Natural killer cell (primary cell): ENCODE results near the gene SAMD4A. TPM values are rescaled to one million over a fixed set of nuclear protein-coding genes. Genes with fewer than 3 reads are reported as not detected.

ENCODE experiments used
- ATAC-seq, 3 donors: fragments of 150-1000 bp in 2 of 3; fragments of 200-7000 bp in 1 of 3; cut with Tn5 transposase; 1 replicate in 1 of 3; 2 replicates in 2 of 3; pipeline ENCODE4 v1.10.0; 2021; ENCODE audit warnings: mild to moderate bottlenecking in 2 of 3, moderate library complexity in 2 of 3
- DNase-seq, 2 donors: peaks; one replicate each; pipeline versions ENCODE4 v3.0.0 to v3.0.0-alpha.2; 2013 to 2021; ENCODE audit warnings: mixed read lengths in 1 of 2
- H3K27ac ChIP-seq: one replicate; pipeline ENCODE4 v1.5.1; 2013; ENCODE audit warnings: mild to moderate bottlenecking, low read length
- H3K27me3 ChIP-seq: one replicate; pipeline ENCODE4 v1.6.1; 2013; ENCODE audit warnings: low read length; ENCODE audit not compliant: control insufficient read depth, insufficient read depth
- H3K36me3 ChIP-seq: one replicate; pipeline ENCODE4 v1.6.1; 2013; ENCODE audit warnings: low read length; ENCODE audit not compliant: control insufficient read depth, insufficient read depth
- H3K4me1 ChIP-seq: one replicate; pipeline ENCODE4 v1.6.1; 2013; ENCODE audit warnings: low read length; ENCODE audit not compliant: control insufficient read depth, insufficient read depth
- H3K4me3 ChIP-seq: one replicate; pipeline ENCODE4 v1.5.1; 2013; ENCODE audit warnings: low read length
- H3K9me3 ChIP-seq: one replicate; pipeline ENCODE4 v1.6.1; 2013; ENCODE audit warnings: low read length; ENCODE audit not compliant: control insufficient read depth, insufficient read depth
- H3K27ac Mint-ChIP-seq, 2 donors: one replicate each; pipeline ENCODE4 v1.8.0; 2022; ENCODE audit warnings: mild to moderate bottlenecking in 2 of 2, mixed read lengths in 2 of 2, moderate library complexity in 1 of 2
- H3K27me3 Mint-ChIP-seq, 2 donors: one replicate each; pipeline ENCODE4 v1.8.0; 2022; ENCODE audit warnings: low read depth in 2 of 2, mixed read lengths in 2 of 2
- H3K36me3 Mint-ChIP-seq: one replicate; pipeline ENCODE4 v1.8.0; 2022; ENCODE audit warnings: mixed read lengths
- H3K4me1 Mint-ChIP-seq, 2 donors: one replicate each; pipeline ENCODE4 v1.8.0; 2022; ENCODE audit warnings: mixed read lengths in 2 of 2
- H3K4me3 Mint-ChIP-seq: one replicate; pipeline ENCODE4 v1.8.0; 2022; ENCODE audit warnings: mild to moderate bottlenecking, moderate library complexity, mixed read lengths
- H3K9me3 Mint-ChIP-seq, 2 donors: one replicate each; pipeline ENCODE4 v1.8.0; 2022; ENCODE audit warnings: mixed read lengths in 2 of 2
- WGBS: methylation state at CpG from one replicate; pipeline ENCODE4 v1.1.7; 2013; ENCODE audit warnings: missing lambda C conversion rate; ENCODE audit not compliant: insufficient coverage; 5-methylcytosine and 5-hydroxymethylcytosine counted together
- intact Hi-C: fragments of 100-400 bp; cut with micrococcal nuclease; formaldehyde crosslinking; loops from one replicate; pipeline ENCODE4 v1.14.2; 2022
- total RNA-seq, 4 donors: library from RNA; stranded (reverse); fragments of 120-200 nt in 1 of 4; gene quantifications; one replicate each; pipeline versions ENCODE4 v1.2.3 to v1.2.4, GENCODE V29; 2013 to 2022
- TF ChIP-seq, protein P1 (sequence below): fragments of 200-600 bp; IDR thresholded peaks from one replicate; pipeline ENCODE4 v1.8.0; 2022; ENCODE audit warnings: antibody characterized with exemption

SAMD4A gene
- total RNA-seq, 3 donors from 2014 or later (not counting 1 experiment from before 2014, with no cell fraction given), result 0.70 to 1.6 (median 1.4) TPM

- WGBS, result 38% methylated on average over 4 of the region's 4 CpGs
- intact Hi-C loops, result loop anchor here (5.0 kb wide), 1 partner anchor 60 kb away; the partner anchor contains the start of gene SAMD4A
These were observed 60.3 kb downstream of the SAMD4A start for GRCh38 chr14:54627219-54627539.

DNA sequence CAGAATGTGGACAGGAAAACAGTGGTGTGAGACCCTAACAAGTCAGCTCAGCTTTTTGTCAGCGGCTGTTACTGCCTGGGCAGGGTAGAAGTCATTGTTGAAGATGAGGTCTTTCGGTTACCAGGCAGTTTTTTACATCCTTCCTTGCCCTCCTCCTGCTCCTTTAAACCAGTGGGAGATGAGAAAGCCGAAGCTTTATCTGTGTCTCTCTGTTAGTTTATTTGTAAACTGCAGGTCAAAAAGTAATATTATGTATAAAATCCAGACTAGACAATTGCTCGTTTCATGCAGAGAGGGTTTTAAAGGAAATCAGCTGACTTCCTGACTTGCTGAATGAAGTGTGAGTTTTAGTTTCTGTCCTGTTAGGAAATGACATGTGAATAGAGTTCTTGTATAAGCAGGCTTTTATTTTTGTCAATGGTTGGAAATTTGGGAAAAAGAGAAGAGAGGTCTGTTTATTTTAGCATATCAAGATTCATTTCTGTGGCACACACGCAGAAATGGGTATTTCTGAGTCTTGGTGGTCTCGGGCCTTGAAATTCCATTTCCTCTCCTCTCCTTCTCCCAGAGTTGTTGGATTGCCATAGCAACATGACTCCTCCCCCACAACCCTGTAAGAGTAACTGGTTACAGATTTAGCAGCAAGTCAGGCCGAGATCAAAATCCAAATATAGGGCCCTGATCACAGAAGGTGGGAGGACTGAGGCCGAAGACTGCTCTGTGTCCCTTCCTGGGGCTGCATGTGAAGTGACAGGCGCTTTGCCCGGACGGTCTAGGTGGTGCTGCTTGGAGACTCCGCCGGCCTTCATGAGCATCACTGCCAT, 60.8 kb downstream of the SAMD4A start:
- 40% methylated on average over 12 of the region's 13 CpGs for WGBS
- no peaks in the 10 kb centered on the region for H3K27me3 ChIP-seq
- intact Hi-C loops, result loop anchor here (5.0 kb wide), 1 partner anchor 60 kb away; the partner anchor contains the start of gene SAMD4A

More at GRCh38 chr14:54627219-54627539, 60.3 kb downstream of the SAMD4A start:
- peak overlapping the region; percentile 91 for H3K4me3 Mint-ChIP-seq
- Histone ChIP-seq H3K27ac (peak overlapping the region; percentile 90), H3K4me3 (no peak overlapping the region), H3K4me1 (peaks cover 22% of the 10 kb centered on the region), H3K27me3 (no peaks in the 10 kb centered on the region), H3K36me3 (no peaks in the 10 kb centered on the region), H3K9me3 (no peaks in the 10 kb centered on the region)
- H3K27ac Mint-ChIP-seq, result peak overlapping the region; percentile 93 to 97
- no peaks in the 10 kb centered on the region for H3K9me3 Mint-ChIP-seq
- no peaks in the 10 kb centered on the region for H3K36me3 Mint-ChIP-seq
- peaks cover 0 to 3% of the 10 kb centered on the region in 2 donors for H3K27me3 Mint-ChIP-seq
- TF ChIP-seq, protein P1, sequence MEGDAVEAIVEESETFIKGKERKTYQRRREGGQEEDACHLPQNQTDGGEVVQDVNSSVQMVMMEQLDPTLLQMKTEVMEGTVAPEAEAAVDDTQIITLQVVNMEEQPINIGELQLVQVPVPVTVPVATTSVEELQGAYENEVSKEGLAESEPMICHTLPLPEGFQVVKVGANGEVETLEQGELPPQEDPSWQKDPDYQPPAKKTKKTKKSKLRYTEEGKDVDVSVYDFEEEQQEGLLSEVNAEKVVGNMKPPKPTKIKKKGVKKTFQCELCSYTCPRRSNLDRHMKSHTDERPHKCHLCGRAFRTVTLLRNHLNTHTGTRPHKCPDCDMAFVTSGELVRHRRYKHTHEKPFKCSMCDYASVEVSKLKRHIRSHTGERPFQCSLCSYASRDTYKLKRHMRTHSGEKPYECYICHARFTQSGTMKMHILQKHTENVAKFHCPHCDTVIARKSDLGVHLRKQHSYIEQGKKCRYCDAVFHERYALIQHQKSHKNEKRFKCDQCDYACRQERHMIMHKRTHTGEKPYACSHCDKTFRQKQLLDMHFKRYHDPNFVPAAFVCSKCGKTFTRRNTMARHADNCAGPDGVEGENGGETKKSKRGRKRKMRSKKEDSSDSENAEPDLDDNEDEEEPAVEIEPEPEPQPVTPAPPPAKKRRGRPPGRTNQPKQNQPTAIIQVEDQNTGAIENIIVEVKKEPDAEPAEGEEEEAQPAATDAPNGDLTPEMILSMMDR, result no peak
- no peak for DNase-seq
- peaks cover 46 to 47% of the 10 kb centered on the region in 2 donors for H3K4me1 Mint-ChIP-seq
- ATAC-seq, result no peak

GRCh38 chr14:54629183-54629582, 62.3 kb downstream of the SAMD4A start:
- no peaks in the 10 kb centered on the region for H3K9me3 ChIP-seq
- H3K4me3 ChIP-seq, result no peak overlapping the region
- ATAC-seq, result no peak
- Mint-ChIP-seq H3K4me3 (no peak overlapping the region), H3K4me1 (peaks cover 46 to 47% of the 10 kb centered on the region in 2 donors), H3K9me3 (no peaks in the 10 kb centered on the region), H3K27me3 (peaks cover 0 to 7% of the 10 kb centered on the region in 2 donors), H3K27ac (peak overlapping the region; percentile 93 to 97), H3K36me3 (no peaks in the 10 kb centered on the region)
- TF ChIP-seq, protein P1, result no peak
- peaks cover 22% of the 10 kb centered on the region for H3K4me1 ChIP-seq
- no peak overlapping the region for H3K27ac ChIP-seq
- no peaks in the 10 kb centered on the region for H3K27me3 ChIP-seq
- no peak for DNase-seq
- H3K36me3 ChIP-seq, result no peaks in the 10 kb centered on the region
- 87% methylated on average over 2 of the region's 3 CpGs for WGBS
- intact Hi-C loops, result loop anchor here (5.0 kb wide), 1 partner anchor 62 kb away; the partner anchor contains the start of gene SAMD4A

More for the DNA sequence above, 60.8 kb downstream of the SAMD4A start:
- peaks cover 0 to 3% of the 10 kb centered on the region in 2 donors for H3K27me3 Mint-ChIP-seq
- H3K27ac ChIP-seq, result peak overlapping the region; percentile 90
- H3K4me1 ChIP-seq, result peaks cover 22% of the 10 kb centered on the region
- TF ChIP-seq, protein P1, result no peak
- ATAC-seq, result peak; percentile 84 to 91 (median 86)
- H3K4me1 Mint-ChIP-seq, result peaks cover 46 to 47% of the 10 kb centered on the region in 2 donors
- H3K4me3 ChIP-seq, result peak overlapping the region; percentile 16
- H3K9me3 ChIP-seq, result no peaks in the 10 kb centered on the region
- no peaks in the 10 kb centered on the region for H3K36me3 ChIP-seq
- DNase-seq, result peak in 1 of 2 donors; percentile 65
- H3K36me3 Mint-ChIP-seq, result no peaks in the 10 kb centered on the region
- H3K4me3 Mint-ChIP-seq, result peak overlapping the region; percentile 91
- no peaks in the 10 kb centered on the region for H3K9me3 Mint-ChIP-seq
- peak overlapping the region; percentile 93 to 97 for H3K27ac Mint-ChIP-seq
